GM12872 (cell line): ENCODE measurements around the gene OTOP2.

ENCODE experiments used
- CTCF ChIP-seq: IDR thresholded peaks from 3 replicates; pipeline ENCODE4 v1.5.1; 2011; ENCODE audit warnings: low read depth, mild to moderate bottlenecking, low read length, moderate library complexity; ENCODE audit not compliant: insufficient read depth

OTOP2 gene

DNA sequence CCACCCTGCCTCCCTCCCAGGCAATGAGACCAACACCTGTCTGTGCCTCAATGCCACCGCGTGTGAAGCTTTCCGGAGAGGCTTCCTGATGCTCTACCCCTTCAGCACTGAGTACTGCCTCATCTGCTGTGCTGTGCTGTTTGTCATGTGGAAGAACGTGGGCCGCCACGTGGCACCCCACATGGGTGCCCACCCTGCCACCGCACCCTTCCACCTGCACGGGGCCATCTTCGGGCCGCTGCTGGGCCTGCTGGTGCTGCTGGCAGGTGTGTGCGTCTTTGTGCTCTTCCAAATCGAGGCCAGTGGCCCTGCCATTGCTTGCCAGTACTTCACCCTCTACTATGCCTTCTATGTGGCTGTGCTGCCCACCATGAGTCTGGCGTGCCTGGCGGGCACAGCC lies 22.6 kb downstream of the OTOP2 start:
- TF ChIP-seq CTCF = no peak

DNA sequence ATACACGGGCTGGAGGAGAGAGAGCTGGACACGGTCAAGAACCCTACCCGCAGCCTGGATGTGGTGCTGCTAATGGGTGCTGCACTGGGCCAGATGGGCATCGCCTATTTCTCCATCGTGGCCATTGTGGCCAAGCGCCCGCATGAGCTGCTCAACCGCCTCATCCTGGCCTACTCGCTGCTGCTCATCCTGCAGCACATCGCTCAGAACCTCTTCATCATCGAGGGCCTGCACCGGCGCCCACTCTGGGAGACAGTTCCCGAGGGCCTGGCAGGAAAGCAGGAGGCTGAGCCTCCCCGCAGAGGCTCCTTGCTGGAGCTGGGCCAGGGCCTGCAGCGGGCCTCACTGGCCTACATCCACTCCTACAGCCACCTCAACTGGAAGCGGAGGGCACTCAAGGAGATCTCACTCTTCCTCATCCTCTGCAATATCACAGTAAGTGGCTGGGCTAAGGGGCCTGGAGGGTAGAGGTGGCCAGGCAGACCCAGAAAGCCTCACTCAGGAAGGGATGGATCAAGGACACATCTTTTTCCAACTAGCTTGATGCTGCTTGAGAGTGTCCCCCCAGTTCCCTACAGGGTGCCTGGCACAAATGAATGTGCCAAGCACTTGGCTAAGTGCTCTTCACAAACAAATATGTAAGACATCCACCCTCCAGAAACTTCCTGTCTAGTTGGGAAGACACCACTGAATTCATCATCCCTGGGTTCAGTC lies 23.1 kb downstream of the OTOP2 start:
- no peak for TF ChIP-seq CTCF

- TF ChIP-seq CTCF = no peak
Measured at GRCh38 chr17:74949455-74950115, 25.5 kb downstream of the OTOP2 start.

DNA sequence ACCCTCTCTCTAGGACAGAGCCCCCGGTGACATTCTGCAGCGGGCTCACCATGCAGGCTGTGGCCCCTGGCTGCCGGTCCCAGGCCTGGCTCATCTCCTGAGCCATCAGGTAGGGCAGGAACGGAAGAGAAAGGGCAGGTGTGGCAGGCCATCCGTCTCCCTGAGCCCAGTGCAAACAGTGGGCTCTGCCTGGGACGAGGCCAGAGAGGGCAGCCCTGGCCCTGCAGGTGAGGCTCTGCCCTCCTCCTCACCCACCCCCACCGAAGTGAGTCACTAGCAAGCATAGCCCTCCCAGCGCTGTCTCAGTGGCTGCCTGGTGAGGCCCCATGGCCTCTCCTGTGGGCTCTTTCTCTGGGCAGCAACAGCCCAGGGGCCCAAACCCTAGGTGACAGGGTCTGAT lies 26.1 kb downstream of the OTOP2 start:
- TF ChIP-seq CTCF = no peak

DNA sequence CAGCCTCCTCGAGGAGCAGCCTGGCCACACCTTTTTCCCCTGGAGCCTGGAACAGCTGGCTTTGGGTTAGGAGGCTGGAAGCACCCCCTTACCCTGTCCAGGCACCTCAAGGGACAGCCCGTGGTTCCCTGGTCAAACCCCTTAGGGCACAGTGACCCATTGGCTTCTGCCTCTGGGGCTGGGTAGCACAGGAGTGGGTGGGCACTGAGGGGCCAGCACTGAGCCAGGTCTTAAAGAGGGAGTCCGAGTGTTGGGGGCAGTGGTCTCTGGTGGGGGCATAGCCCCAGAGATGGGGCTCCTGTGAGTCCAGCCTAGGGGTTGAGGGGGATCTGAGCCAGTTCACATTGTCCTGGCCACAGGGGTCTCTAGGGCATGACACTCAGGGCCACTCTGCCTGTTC lies 27.0 kb downstream of the OTOP2 start:
- no peak for TF ChIP-seq CTCF

- no peak for TF ChIP-seq CTCF
Measured at GRCh38 chr17:74951680-74952421, 27.8 kb downstream of the OTOP2 start.

- TF ChIP-seq CTCF = no peak
Measured at GRCh38 chr17:74952431-74953133, 28.5 kb downstream of the OTOP2 start.
